Stimulated activated CD8-positive, alpha-beta memory T cell treated with anti-CD3 and anti-CD28 coated beads, Interleukin-7, amount 100 ng/mL, for 4 hours (primary cell): Measurements from ENCODE around the gene MKRN1.
"Not testable (repeated sequence)": the region's sequence is repeated elsewhere in the genome, so short reads cannot be mapped to it uniquely, and the experiment has no call there.

Experiments
- DNase-seq, 2 donors: peaks; one replicate each; pipeline ENCODE4 v3.0.0-alpha.2; 2020; ENCODE audit warnings: low read depth in 2 of 2

The MKRN1 gene

GRCh38 chr7:140484951-140485499, 5.7 kb upstream of the MKRN1 start:
- DNase-seq: no peak

GRCh38 chr7:140484479-140484878, 5.2 kb upstream of the MKRN1 start:
- no peak for DNase-seq

GRCh38 chr7:140479739-140480084, 407 bp upstream of the MKRN1 start:
- no peak for DNase-seq

- no peak for DNase-seq
Measured at GRCh38 chr7:140478246-140479061, 851 bp downstream of the MKRN1 start.

- no peak for DNase-seq
Measured at GRCh38 chr7:140476698-140477261, 2.5 kb downstream of the MKRN1 start.

- no peak for DNase-seq
Measured at GRCh38 chr7:140475747-140476333, 3.5 kb downstream of the MKRN1 start.

GRCh38 chr7:140463111-140463510, 16.2 kb downstream of the MKRN1 start:
- DNase-seq: no peak

- DNase-seq: no peak
Measured at GRCh38 chr7:140458916-140459315, 20.4 kb downstream of the MKRN1 start.

GRCh38 chr7:140458201-140458600, 21.1 kb downstream of the MKRN1 start:
- no peak for DNase-seq

- DNase-seq: no peak
Measured at GRCh38 chr7:140456551-140457051, 22.7 kb downstream of the MKRN1 start.

GRCh38 chr7:140455743-140456142, 23.6 kb downstream of the MKRN1 start:
- DNase-seq: no peak

GRCh38 chr7:140454657-140455015, 24.7 kb downstream of the MKRN1 start:
- no peak for DNase-seq

- not testable (repeated sequence) for DNase-seq
Measured at GRCh38 chr7:140453785-140454656, 25.3 kb downstream of the MKRN1 start.

- no peak for DNase-seq
Measured at GRCh38 chr7:140453273-140453672, 26.0 kb downstream of the MKRN1 start.

- no peak for DNase-seq
Measured at GRCh38 chr7:140451716-140452115, 27.6 kb downstream of the MKRN1 start.

- DNase-seq: no peak
Measured at GRCh38 chr7:140448781-140449480, 30.4 kb downstream of the MKRN1 start.

- no peak for DNase-seq
Measured at GRCh38 chr7:140447841-140448240, 31.5 kb downstream of the MKRN1 start.

- DNase-seq: no peak
Measured at GRCh38 chr7:140446467-140446866, 32.8 kb downstream of the MKRN1 start.

GRCh38 chr7:140441519-140441918, 37.8 kb downstream of the MKRN1 start:
- no peak for DNase-seq

GRCh38 chr7:140440593-140440992, 38.7 kb downstream of the MKRN1 start:
- no peak for DNase-seq

- DNase-seq: no peak
Measured at GRCh38 chr7:140439359-140439758, 39.9 kb downstream of the MKRN1 start.
